Stomach smooth muscle (tissue), 2 donors: ENCODE data around the gene PEF1.

Source experiments
- H3K27ac ChIP-seq: one replicate; pipeline ENCODE4 v1.7.0; 2013; ENCODE audit warnings: mild to moderate bottlenecking, low read length, inconsistent platforms
- H3K27me3 ChIP-seq, 2 donors: one replicate each; pipeline ENCODE4 v1.7.0; 2013; ENCODE audit warnings: low read length in 2 of 2; ENCODE audit not compliant: insufficient read depth in 2 of 2, control insufficient read depth in 1 of 2
- H3K36me3 ChIP-seq, 2 donors: one replicate each; pipeline ENCODE4 v1.7.0; 2013; ENCODE audit warnings: low read length in 2 of 2; ENCODE audit not compliant: control insufficient read depth in 2 of 2, insufficient read depth in 2 of 2
- H3K4me1 ChIP-seq: one replicate; pipeline ENCODE4 v1.7.0; 2013; ENCODE audit warnings: low read length; ENCODE audit not compliant: control insufficient read depth, insufficient read depth
- H3K4me3 ChIP-seq, 2 donors: one replicate each; pipeline ENCODE4 v1.7.0; 2013; ENCODE audit warnings: low read length in 2 of 2
- H3K9ac ChIP-seq, 2 donors: one replicate each; pipeline ENCODE4 v1.7.0; 2013; ENCODE audit warnings: low read length in 2 of 2, mild to moderate bottlenecking in 1 of 2
- H3K9me3 ChIP-seq, 2 donors: one replicate each; pipeline ENCODE4 v1.7.0; 2013; ENCODE audit warnings: low read length in 2 of 2; ENCODE audit not compliant: control insufficient read depth in 2 of 2
- donor health status: healthy.
- donor health status: Pancreatic carcinoma.

PEF1 gene, protein sequence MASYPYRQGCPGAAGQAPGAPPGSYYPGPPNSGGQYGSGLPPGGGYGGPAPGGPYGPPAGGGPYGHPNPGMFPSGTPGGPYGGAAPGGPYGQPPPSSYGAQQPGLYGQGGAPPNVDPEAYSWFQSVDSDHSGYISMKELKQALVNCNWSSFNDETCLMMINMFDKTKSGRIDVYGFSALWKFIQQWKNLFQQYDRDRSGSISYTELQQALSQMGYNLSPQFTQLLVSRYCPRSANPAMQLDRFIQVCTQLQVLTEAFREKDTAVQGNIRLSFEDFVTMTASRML

DNA sequence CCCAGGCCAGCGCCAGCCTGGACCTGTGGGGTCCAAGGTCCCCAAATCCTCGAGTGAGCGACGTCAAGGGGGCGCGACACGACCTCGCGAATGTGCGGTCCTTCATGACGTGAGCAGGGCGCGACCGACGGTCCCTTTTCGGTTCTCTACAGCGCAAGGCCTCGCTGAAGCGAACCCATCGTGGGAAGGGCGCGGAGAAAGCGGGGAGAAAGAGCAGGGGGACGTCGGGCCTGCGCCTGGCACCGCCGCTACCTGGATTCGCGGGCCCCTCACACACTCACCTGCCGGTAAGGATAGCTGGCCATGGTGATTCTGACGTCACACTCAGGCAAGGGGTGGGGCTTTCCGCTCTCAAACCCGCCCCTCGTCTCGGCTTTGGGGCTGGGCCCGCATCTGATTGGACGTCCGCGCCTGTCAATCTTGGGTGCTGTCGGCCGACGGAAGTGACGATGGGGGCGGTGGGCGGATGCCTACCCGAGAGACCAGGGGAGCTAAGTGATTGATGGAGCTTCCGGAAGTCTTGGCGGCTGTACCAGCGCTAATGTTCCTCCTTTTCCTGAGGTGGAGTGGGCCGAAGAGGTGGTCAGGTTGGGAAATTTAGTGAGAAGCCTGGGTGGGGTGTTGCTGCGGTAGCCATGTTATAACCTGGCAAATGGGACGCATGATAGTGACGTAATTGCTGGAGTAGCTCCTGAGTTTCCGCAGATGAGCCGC lies at the start of gene PEF1:
PEF1 (minus strand) TSS at position 317 of the 714 bp plus-strand sequence; CDS start at position 305, 12 bp downstream.
- Histone ChIP-seq H3K27me3 (no peaks in the 10 kb centered on the region), H3K4me3 (peak within 1 kb of the TSS; percentile 95 to 98), H3K36me3 (peaks cover 0 to 2% of the 10 kb centered on the region in 2 donors), H3K9me3 (no peaks in the 10 kb centered on the region), H3K4me1 (peaks cover 29% of the 10 kb centered on the region), H3K9ac (peak within 1 kb of the TSS; percentile 99), H3K27ac (peak within 1 kb of the TSS; percentile 98)

DNA sequence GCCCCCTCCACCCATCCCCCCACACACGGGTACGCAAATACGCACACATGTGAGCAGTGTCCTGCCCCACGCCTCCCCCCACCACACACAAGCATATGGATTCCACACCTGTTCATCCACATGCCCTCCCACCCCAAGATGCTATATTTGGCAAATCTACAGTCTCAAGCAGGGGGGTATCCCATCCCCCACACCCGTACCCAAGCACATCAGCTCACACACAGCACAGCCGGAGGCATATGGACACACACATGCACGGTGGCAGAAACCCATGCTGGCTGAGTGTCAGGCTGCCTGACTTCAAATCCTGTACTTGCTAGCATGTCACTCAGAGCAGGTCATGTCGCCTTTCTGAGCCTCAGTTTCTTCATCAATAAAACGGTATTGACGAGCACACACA lies 48.6 kb upstream of the PEF1 start:
- Histone ChIP-seq H3K4me1 (peaks cover 21% of the 10 kb centered on the region), H3K9me3 (no peaks in the 10 kb centered on the region), H3K27me3 (no peaks in the 10 kb centered on the region), H3K27ac (no peak overlapping the region), H3K36me3 (peaks cover 10 to 25% of the 10 kb centered on the region in 2 donors), H3K4me3 (no peak overlapping the region), H3K9ac (no peak overlapping the region)

DNA sequence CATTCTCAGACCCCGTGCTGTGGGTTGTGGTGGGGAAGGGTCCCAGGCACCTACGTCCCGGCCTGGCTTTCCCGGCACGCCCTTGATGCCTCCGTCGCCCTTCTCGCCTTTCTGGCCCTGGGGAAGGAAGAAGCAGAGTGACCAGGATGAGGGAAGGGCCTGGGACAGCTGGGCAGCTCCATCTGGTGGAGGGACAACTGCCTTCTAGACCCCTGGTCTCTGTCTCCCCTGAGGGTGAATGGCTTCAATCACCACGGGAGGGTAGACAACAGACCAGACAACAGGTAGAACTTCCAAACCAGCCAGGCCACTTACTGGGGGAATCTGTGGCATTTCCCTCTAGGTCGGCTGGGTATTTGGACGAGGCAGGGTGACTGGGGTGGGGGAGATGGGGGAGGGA lies 47.3 kb upstream of the PEF1 start:
- Histone ChIP-seq H3K9me3 (no peaks in the 10 kb centered on the region), H3K4me1 (peaks cover 26% of the 10 kb centered on the region), H3K9ac (no peak overlapping the region), H3K4me3 (no peak overlapping the region), H3K27me3 (no peaks in the 10 kb centered on the region), H3K27ac (no peak overlapping the region), H3K36me3 (peaks cover 9 to 17% of the 10 kb centered on the region in 2 donors)

DNA sequence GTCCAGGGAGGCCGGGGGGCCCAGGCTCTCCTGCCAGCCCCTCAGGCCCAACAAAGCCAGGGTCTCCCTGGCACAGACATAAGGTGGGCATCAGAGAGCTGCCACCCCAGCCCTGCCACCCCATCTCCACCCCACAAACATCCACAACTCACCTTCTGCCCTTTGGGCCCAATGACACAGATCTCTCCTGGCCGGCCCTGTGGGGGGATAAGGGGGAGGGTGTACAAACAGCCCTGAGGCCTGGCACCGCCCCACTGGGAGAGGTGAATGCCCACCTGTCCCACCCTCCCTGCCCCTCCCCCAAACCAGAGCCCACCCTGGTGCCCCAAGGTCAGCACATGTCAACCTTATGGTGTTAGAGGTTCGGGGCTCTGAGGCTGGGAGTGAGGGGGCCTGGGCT lies 46.8 kb upstream of the PEF1 start:
- Histone ChIP-seq H3K36me3 (peaks cover 6 to 15% of the 10 kb centered on the region in 2 donors), H3K27me3 (no peaks in the 10 kb centered on the region), H3K4me1 (peaks cover 22% of the 10 kb centered on the region), H3K9ac (no peak overlapping the region), H3K9me3 (no peaks in the 10 kb centered on the region), H3K27ac (no peak overlapping the region), H3K4me3 (no peak overlapping the region)

DNA sequence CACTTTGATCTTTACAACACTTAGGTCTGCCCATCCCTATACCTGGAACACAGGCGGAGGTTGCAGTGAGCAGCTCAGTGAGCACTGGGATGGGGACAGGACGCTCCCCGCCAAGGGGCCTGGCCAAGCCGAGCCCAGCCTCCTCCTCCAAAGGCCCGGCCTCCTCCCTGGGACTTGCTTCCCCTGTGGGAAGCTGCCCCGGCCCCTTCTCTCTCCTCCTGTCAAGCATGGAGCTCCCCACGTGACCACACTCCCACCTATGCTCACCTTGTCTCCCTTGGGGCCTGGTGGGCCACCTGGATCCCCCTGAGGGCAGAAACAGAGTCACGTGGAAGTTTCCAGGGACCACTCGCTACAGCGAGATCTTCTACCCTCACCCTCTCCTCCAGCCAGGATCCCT lies 46.2 kb upstream of the PEF1 start:
- Histone ChIP-seq H3K27ac (no peak overlapping the region), H3K9ac (no peak overlapping the region), H3K36me3 (peaks cover 6 to 15% of the 10 kb centered on the region in 2 donors), H3K9me3 (no peaks in the 10 kb centered on the region), H3K4me3 (no peak overlapping the region), H3K27me3 (no peaks in the 10 kb centered on the region), H3K4me1 (peaks cover 18% of the 10 kb centered on the region)

DNA sequence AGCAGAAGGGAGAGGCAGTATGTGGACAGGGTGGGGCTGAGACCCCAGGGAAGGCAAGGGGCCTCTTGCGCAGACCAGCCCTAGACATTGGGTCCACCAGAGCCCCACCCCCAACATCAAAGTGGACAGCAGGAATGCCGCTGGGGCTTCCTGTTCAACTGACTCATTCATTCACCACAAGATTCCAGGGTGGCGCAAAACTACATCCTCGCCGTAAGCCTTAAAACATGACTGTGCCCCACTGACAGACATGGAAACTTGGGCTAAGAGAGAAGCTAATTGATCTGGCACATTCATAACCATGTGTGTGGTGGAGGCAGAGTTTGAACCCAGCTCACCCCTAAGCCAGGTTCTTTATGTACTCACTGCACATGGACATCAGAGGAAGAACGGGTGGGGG lies 45.2 kb upstream of the PEF1 start:
- no peaks in the 10 kb centered on the region for H3K9me3 ChIP-seq
- H3K9ac ChIP-seq, result no peak overlapping the region
- no peak overlapping the region for H3K4me3 ChIP-seq
- peaks cover 13 to 15% of the 10 kb centered on the region in 2 donors for H3K36me3 ChIP-seq
- peaks cover 14% of the 10 kb centered on the region for H3K4me1 ChIP-seq
- no peak overlapping the region for H3K27ac ChIP-seq
- no peaks in the 10 kb centered on the region for H3K27me3 ChIP-seq

DNA sequence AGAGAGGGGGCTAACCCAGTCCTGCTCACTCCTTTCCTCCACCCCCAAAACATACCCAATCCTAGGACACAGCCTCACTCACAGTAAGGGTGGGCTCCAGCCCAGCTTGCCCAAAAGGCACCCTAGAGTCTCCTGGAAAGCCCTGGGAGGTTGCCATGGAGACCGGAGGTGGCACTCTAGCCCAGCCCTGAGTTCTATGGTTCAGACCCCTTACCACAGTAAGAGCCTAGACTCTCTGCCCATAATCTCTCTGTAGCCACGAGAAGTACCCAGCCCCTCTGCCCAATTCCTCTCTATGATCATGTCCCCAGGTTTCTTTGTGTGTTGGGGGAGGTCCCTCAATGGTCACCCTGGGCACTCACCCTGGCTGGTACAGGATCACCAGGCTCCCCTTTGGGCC lies 44.7 kb upstream of the PEF1 start:
- H3K27me3 ChIP-seq, result no peaks in the 10 kb centered on the region
- no peak overlapping the region for H3K4me3 ChIP-seq
- peaks cover 14% of the 10 kb centered on the region for H3K4me1 ChIP-seq
- no peaks in the 10 kb centered on the region for H3K9me3 ChIP-seq
- H3K9ac ChIP-seq, result no peak overlapping the region
- H3K36me3 ChIP-seq, result peaks cover 9 to 13% of the 10 kb centered on the region in 2 donors
- no peak overlapping the region for H3K27ac ChIP-seq

DNA sequence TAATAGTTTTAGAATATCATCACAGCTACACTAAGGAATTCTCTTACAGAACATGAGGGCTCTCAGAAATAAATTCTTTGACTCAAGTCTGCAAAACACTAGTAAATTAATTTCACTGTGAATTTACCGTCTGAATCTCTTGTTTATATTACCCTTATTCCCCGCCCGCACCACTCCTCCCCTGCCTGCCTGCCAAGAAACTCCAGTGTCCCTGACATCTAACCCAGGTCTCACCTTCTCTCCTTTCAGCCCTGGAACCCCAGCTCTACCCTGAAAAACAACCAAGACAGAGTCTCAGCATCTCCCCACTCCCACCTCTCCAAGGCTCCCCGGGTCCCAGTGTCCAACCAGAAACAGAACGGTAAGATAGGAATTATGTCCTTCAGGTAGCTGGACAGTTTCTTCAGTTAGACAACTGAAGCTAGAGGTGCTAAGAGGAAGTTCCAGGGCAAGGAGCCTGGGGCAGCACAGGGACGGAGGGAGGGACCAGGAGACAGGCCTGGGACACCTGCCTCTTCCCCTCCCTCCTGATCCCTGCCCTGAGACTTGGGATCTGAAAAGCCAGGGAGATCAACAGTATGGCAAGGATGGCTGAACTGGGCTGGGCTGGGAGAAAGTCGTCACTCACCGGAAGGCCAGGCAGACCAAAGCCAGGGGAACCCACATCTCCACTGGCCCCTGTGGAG lies 43.7 kb upstream of the PEF1 start:
- H3K36me3 ChIP-seq, result peaks cover 9% of the 10 kb centered on the region in 2 donors
- no peak overlapping the region for H3K4me3 ChIP-seq
- H3K27ac ChIP-seq, result no peak overlapping the region
- peak overlapping the region in 1 of 2 donors; percentile 13 for H3K9ac ChIP-seq
- peaks cover 12% of the 10 kb centered on the region for H3K4me1 ChIP-seq
- H3K9me3 ChIP-seq, result no peaks in the 10 kb centered on the region
- no peaks in the 10 kb centered on the region for H3K27me3 ChIP-seq

DNA sequence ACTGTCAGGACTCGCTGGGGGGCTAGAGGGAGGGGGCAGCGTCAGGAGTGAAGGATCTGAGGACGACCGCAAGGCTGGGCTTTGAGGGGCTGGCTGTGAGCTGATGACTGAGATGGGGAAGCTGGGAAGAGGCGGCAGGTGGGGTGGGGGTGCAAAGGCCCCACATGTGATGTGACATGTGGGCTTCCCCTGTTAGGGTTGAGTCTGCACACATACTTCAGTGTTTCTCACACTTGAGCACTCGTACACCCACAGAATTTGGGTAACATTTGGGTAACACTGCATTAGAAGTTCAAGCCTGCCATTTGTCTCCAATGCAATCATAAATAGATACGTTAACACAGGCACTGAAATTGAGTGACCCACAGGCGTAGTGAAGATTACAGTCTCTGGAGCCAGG lies 42.9 kb upstream of the PEF1 start:
- Histone ChIP-seq H3K27ac (no peak overlapping the region), H3K36me3 (peaks cover 14% of the 10 kb centered on the region in 2 donors), H3K4me1 (peaks cover 12% of the 10 kb centered on the region), H3K27me3 (no peaks in the 10 kb centered on the region), H3K9me3 (no peaks in the 10 kb centered on the region), H3K4me3 (no peak overlapping the region), H3K9ac (no peak overlapping the region)

DNA sequence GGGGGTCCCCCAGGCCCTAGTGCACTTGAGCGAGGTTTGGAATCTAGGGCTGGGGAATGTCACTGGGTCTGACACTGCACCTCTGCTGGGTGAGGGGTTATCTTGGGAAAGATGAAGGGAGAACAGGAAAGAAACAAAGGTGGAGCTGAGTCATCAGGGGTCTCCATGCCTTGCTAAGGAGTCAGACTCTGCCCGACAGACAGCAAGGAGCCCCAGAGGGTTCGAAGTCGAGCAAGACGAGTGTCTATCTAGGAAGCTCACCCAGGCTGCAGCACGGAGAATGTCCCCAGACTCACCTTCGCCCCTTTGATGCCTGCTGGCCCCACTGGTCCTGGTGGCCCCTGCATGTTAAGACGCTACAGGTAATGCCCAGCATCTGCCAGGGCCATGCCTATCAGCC lies 41.1 kb upstream of the PEF1 start:
- H3K27ac ChIP-seq, result no peak overlapping the region
- H3K27me3 ChIP-seq, result no peaks in the 10 kb centered on the region
- peaks cover 16 to 21% of the 10 kb centered on the region in 2 donors for H3K36me3 ChIP-seq
- no peak overlapping the region for H3K9ac ChIP-seq
- H3K9me3 ChIP-seq, result no peaks in the 10 kb centered on the region
- peaks cover 18% of the 10 kb centered on the region for H3K4me1 ChIP-seq
- H3K4me3 ChIP-seq, result no peak overlapping the region
